Activated T-helper 17 cell treated with anti-CD3 and anti-CD28 coated beads, Interleukin-2, amount 50 U/mL, for 72 hours (primary cell): ENCODE measurements around the gene FOXK2. TPM values are rescaled to one million over a fixed set of nuclear protein-coding genes. Genes with fewer than 3 reads are reported as not detected.
"Not testable (repeated sequence)": the region's sequence is repeated elsewhere in the genome, so short reads cannot be mapped to it uniquely, and the experiment has no call there.

Experiments used
- ATAC-seq: fragments of 150-1000 bp; cut with Tn5 transposase; replicated peaks from 2 replicates; pipeline ENCODE4 v1.10.0; 2021; ENCODE audit warnings: mild to moderate bottlenecking, moderate library complexity
- H3K27ac Mint-ChIP-seq: one replicate; pipeline ENCODE4 v1.8.0; 2022; ENCODE audit warnings: mixed read lengths
- H3K27me3 Mint-ChIP-seq: one replicate; pipeline ENCODE4 v1.8.0; 2022; ENCODE audit warnings: mixed read lengths
- H3K36me3 Mint-ChIP-seq: one replicate; pipeline ENCODE4 v1.8.0; 2022; ENCODE audit warnings: low read depth, mild to moderate bottlenecking, mixed read lengths
- H3K4me1 Mint-ChIP-seq: one replicate; pipeline ENCODE4 v1.8.0; 2022; ENCODE audit warnings: mixed read lengths
- H3K4me3 Mint-ChIP-seq: one replicate; pipeline ENCODE4 v1.8.0; 2022; ENCODE audit warnings: mild to moderate bottlenecking, mixed read lengths
- H3K9me3 Mint-ChIP-seq: one replicate; pipeline ENCODE4 v1.8.0; 2022; ENCODE audit warnings: mixed read lengths
- total RNA-seq, 2 donors: library from RNA; stranded (reverse); gene quantifications; one replicate each; pipeline ENCODE4 v1.2.3, GENCODE V29; 2022

Gene FOXK2
- total RNA-seq, 2 donors from 2014 or later = 38.2 to 59.4 TPM

- ATAC-seq, H3K4me3 Mint-ChIP-seq, H3K4me1 Mint-ChIP-seq, H3K27ac Mint-ChIP-seq, H3K9me3 Mint-ChIP-seq, H3K27me3 Mint-ChIP-seq: not testable (repeated sequence)
- H3K36me3 Mint-ChIP-seq = peaks cover 77% of the 10 kb centered on the region
These were observed 56.2 kb downstream of the FOXK2 start for GRCh38 chr17:82575581-82576221.

- no peaks in the 10 kb centered on the region for H3K9me3 Mint-ChIP-seq
- ATAC-seq = no peak
- H3K4me1 Mint-ChIP-seq = no peaks in the 10 kb centered on the region
- no peak overlapping the region for H3K27ac Mint-ChIP-seq
- peaks cover 69% of the 10 kb centered on the region for H3K36me3 Mint-ChIP-seq
- no peaks in the 10 kb centered on the region for H3K27me3 Mint-ChIP-seq
- H3K4me3 Mint-ChIP-seq = no peak overlapping the region
These were observed 57.8 kb downstream of the FOXK2 start for GRCh38 chr17:82577300-82577699.

GRCh38 chr17:82579969-82580368 is 60.4 kb downstream of the FOXK2 start:
- not testable (repeated sequence) for H3K27ac Mint-ChIP-seq, H3K4me1 Mint-ChIP-seq, H3K27me3 Mint-ChIP-seq, H3K4me3 Mint-ChIP-seq, H3K9me3 Mint-ChIP-seq, ATAC-seq
- H3K36me3 Mint-ChIP-seq = peaks cover 69% of the 10 kb centered on the region

GRCh38 chr17:82582213-82582612 is 62.7 kb downstream of the FOXK2 start:
- peaks cover 68% of the 10 kb centered on the region for H3K36me3 Mint-ChIP-seq
- H3K4me1 Mint-ChIP-seq = peaks cover 4% of the 10 kb centered on the region
- no peak overlapping the region for H3K4me3 Mint-ChIP-seq
- no peak overlapping the region for H3K27ac Mint-ChIP-seq
- H3K9me3 Mint-ChIP-seq = no peaks in the 10 kb centered on the region
- no peak for ATAC-seq
- H3K27me3 Mint-ChIP-seq = no peaks in the 10 kb centered on the region

- no peaks in the 10 kb centered on the region for H3K9me3 Mint-ChIP-seq
- no peaks in the 10 kb centered on the region for H3K27me3 Mint-ChIP-seq
- H3K27ac Mint-ChIP-seq = no peak overlapping the region
- ATAC-seq = no peak
- no peak overlapping the region for H3K4me3 Mint-ChIP-seq
- H3K36me3 Mint-ChIP-seq = peaks cover 71% of the 10 kb centered on the region
- H3K4me1 Mint-ChIP-seq = peaks cover 4% of the 10 kb centered on the region
These were observed 63.2 kb downstream of the FOXK2 start for GRCh38 chr17:82582709-82583108.

GRCh38 chr17:82583720-82584234 is 64.2 kb downstream of the FOXK2 start:
- Mint-ChIP-seq H3K27me3 (no peaks in the 10 kb centered on the region), H3K4me1 (peaks cover 4% of the 10 kb centered on the region), H3K36me3 (peaks cover 68% of the 10 kb centered on the region), H3K4me3 (peak overlapping the region; percentile 47), H3K9me3 (no peaks in the 10 kb centered on the region), H3K27ac (peak overlapping the region; percentile 22)
- ATAC-seq = peak; percentile 91

GRCh38 chr17:82585935-82586575 is 66.5 kb downstream of the FOXK2 start:
- not testable (repeated sequence) for H3K4me3 Mint-ChIP-seq

GRCh38 chr17:82586576-82587233 is 67.2 kb downstream of the FOXK2 start:
- no peak for ATAC-seq
- H3K27ac Mint-ChIP-seq = no peak overlapping the region
- peaks cover 62% of the 10 kb centered on the region for H3K36me3 Mint-ChIP-seq
- H3K27me3 Mint-ChIP-seq = no peaks in the 10 kb centered on the region
- H3K4me1 Mint-ChIP-seq = peaks cover 6% of the 10 kb centered on the region
- no peaks in the 10 kb centered on the region for H3K9me3 Mint-ChIP-seq
- H3K4me3 Mint-ChIP-seq = no peak overlapping the region

More at GRCh38 chr17:82585935-82586575, 66.5 kb downstream of the FOXK2 start:
- peak overlapping the region; percentile 73 for H3K27ac Mint-ChIP-seq
- peaks cover 64% of the 10 kb centered on the region for H3K36me3 Mint-ChIP-seq
- H3K27me3 Mint-ChIP-seq, ATAC-seq, H3K4me1 Mint-ChIP-seq, H3K9me3 Mint-ChIP-seq: not testable (repeated sequence)

- peaks cover 11% of the 10 kb centered on the region for H3K4me1 Mint-ChIP-seq
- H3K27me3 Mint-ChIP-seq = no peaks in the 10 kb centered on the region
- no peak overlapping the region for H3K4me3 Mint-ChIP-seq
- no peak for ATAC-seq
- no peaks in the 10 kb centered on the region for H3K9me3 Mint-ChIP-seq
- peak overlapping the region; percentile 46 for H3K27ac Mint-ChIP-seq
- H3K36me3 Mint-ChIP-seq = peaks cover 55% of the 10 kb centered on the region
These were observed 67.9 kb downstream of the FOXK2 start for GRCh38 chr17:82587234-82588086.

- Mint-ChIP-seq H3K4me3 (no peak overlapping the region), H3K27me3 (no peaks in the 10 kb centered on the region), H3K4me1 (peaks cover 14% of the 10 kb centered on the region), H3K27ac (peak overlapping the region; percentile 46), H3K9me3 (no peaks in the 10 kb centered on the region), H3K36me3 (peaks cover 44% of the 10 kb centered on the region)
- no peak for ATAC-seq
These were observed 69.0 kb downstream of the FOXK2 start for GRCh38 chr17:82588266-82589175.

GRCh38 chr17:82589851-82590180 is 70.3 kb downstream of the FOXK2 start:
- peak overlapping the region; percentile 11 for H3K27ac Mint-ChIP-seq

GRCh38 chr17:82590216-82590615 is 70.7 kb downstream of the FOXK2 start:
- H3K9me3 Mint-ChIP-seq = no peaks in the 10 kb centered on the region
- H3K4me3 Mint-ChIP-seq = no peak overlapping the region
- ATAC-seq = no peak
- H3K27me3 Mint-ChIP-seq = no peaks in the 10 kb centered on the region
- H3K27ac Mint-ChIP-seq = peak overlapping the region; percentile 11
- peaks cover 37% of the 10 kb centered on the region for H3K36me3 Mint-ChIP-seq
- H3K4me1 Mint-ChIP-seq = peaks cover 14% of the 10 kb centered on the region

More at GRCh38 chr17:82589851-82590180, 70.3 kb downstream of the FOXK2 start:
- ATAC-seq = no peak
- Mint-ChIP-seq H3K9me3 (no peaks in the 10 kb centered on the region), H3K4me3 (no peak overlapping the region), H3K27me3 (no peaks in the 10 kb centered on the region), H3K4me1 (peaks cover 14% of the 10 kb centered on the region), H3K36me3 (peaks cover 41% of the 10 kb centered on the region)

- no peak for ATAC-seq
- H3K36me3 Mint-ChIP-seq = peaks cover 30% of the 10 kb centered on the region
- H3K27me3 Mint-ChIP-seq = no peaks in the 10 kb centered on the region
- H3K27ac Mint-ChIP-seq = peak overlapping the region; percentile 93
- H3K4me3 Mint-ChIP-seq = no peak overlapping the region
- no peaks in the 10 kb centered on the region for H3K9me3 Mint-ChIP-seq
- H3K4me1 Mint-ChIP-seq = peaks cover 14% of the 10 kb centered on the region
These were observed 71.5 kb downstream of the FOXK2 start for GRCh38 chr17:82590881-82591539.
